ENCODE results near the gene WWOX.
"Not testable (repeated sequence)": the region's sequence is repeated elsewhere in the genome, so short reads cannot be mapped to it uniquely, and the experiment has no call there.

Gene WWOX

DNA sequence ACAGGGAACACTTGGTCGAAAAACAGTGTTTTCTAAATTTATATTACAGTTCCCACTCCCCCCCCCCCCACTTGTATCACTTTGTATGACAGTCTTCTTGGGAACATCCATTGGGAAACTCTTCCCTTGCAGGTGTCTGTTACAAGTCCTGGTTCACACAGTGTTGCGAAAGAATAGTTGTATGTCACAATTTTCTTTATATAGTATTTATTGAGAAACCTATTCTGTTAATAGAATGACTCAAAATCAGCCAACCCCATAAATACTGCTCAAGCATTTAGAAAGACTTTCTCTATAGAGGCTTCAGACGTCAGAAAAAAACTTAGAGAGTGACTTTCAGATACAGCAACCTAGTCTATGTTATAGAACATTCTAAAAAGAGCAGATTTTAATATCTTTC is 414.4 kb downstream of the WWOX start:
- H3K9me3 ChIP-seq (ENCODE audit: control insufficient read depth, low read length), result no peaks in the 10 kb centered on the region
- no peaks in the 10 kb centered on the region for H3K4me1 ChIP-seq (ENCODE audit: control insufficient read depth, insufficient read depth, low read length, poor library complexity, severe bottlenecking)
- DNase-seq, result no peak
- no peak overlapping the region for H3K27ac ChIP-seq (ENCODE audit: insufficient read depth, low read length, poor library complexity, severe bottlenecking)
- H3K27me3 ChIP-seq (replicated peaks; ENCODE audit: control insufficient read depth, insufficient read depth, low read length, poor library complexity, severe bottlenecking), result no peaks in the 10 kb centered on the region
- H3K36me3 ChIP-seq (ENCODE audit: control insufficient read depth, insufficient read depth, low read length), result no peaks in the 10 kb centered on the region
- no peak overlapping the region for H3K4me3 ChIP-seq (ENCODE audit: insufficient read depth, low read depth, low read length, poor library complexity, severe bottlenecking)

DNA sequence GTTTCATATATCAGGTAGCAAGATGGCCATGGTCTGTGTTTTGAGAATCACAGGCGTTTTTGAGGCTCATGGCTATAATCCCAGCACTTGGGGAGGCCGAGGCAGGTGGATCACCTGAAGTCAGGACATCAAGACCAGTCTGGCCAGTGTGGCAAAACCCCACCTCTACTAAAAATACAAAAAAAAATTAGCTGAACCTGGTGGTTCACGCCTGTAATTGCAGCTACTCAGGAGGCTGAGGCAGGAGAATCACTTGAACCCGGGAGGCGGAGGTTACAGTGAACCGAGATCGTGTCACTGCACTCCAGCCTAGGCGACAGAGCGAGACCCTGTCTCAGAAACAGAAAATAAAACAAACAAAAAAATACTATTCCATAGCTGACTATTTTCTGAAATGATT is 415.4 kb downstream of the WWOX start:
- not testable (repeated sequence) for H3K4me1 ChIP-seq (ENCODE audit: control insufficient read depth, insufficient read depth, low read length, poor library complexity, severe bottlenecking); H3K9me3 ChIP-seq (ENCODE audit: control insufficient read depth, low read length); H3K36me3 ChIP-seq (ENCODE audit: control insufficient read depth, insufficient read depth, low read length); H3K27me3 ChIP-seq (replicated peaks; ENCODE audit: control insufficient read depth, insufficient read depth, low read length, poor library complexity, severe bottlenecking); H3K27ac ChIP-seq (ENCODE audit: insufficient read depth, low read length, poor library complexity, severe bottlenecking); H3K4me3 ChIP-seq (ENCODE audit: insufficient read depth, low read depth, low read length, poor library complexity, severe bottlenecking); DNase-seq

DNA sequence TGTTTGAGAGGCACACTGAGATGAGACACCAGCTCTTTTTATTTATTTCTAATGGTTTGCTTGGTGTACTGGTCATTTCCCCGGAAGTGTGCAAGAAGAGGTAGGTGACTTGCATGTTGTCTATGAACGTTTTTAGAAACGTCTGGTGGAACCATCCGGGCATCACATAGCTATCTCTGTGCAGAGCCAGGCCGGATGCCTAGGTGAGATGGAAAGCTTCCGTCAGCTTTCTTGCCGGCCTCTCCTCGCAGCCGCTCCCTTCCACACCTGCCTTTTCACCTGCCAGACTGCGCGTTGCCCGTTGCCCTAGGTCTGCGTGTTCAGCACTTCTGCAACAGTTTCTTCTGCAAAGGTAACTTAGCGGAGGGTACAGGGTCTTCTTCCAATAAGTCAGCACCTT is 416.0 kb downstream of the WWOX start:
- no peak for DNase-seq
- Histone ChIP-seq H3K27me3 (replicated peaks; ENCODE audit: control insufficient read depth, insufficient read depth, low read length, poor library complexity, severe bottlenecking) (no peaks in the 10 kb centered on the region), H3K9me3 (ENCODE audit: control insufficient read depth, low read length) (no peaks in the 10 kb centered on the region), H3K36me3 (ENCODE audit: control insufficient read depth, insufficient read depth, low read length) (no peaks in the 10 kb centered on the region), H3K4me3 (ENCODE audit: insufficient read depth, low read depth, low read length, poor library complexity, severe bottlenecking) (no peak overlapping the region), H3K27ac (ENCODE audit: insufficient read depth, low read length, poor library complexity, severe bottlenecking) (no peak overlapping the region), H3K4me1 (ENCODE audit: control insufficient read depth, insufficient read depth, low read length, poor library complexity, severe bottlenecking) (no peaks in the 10 kb centered on the region)

DNA sequence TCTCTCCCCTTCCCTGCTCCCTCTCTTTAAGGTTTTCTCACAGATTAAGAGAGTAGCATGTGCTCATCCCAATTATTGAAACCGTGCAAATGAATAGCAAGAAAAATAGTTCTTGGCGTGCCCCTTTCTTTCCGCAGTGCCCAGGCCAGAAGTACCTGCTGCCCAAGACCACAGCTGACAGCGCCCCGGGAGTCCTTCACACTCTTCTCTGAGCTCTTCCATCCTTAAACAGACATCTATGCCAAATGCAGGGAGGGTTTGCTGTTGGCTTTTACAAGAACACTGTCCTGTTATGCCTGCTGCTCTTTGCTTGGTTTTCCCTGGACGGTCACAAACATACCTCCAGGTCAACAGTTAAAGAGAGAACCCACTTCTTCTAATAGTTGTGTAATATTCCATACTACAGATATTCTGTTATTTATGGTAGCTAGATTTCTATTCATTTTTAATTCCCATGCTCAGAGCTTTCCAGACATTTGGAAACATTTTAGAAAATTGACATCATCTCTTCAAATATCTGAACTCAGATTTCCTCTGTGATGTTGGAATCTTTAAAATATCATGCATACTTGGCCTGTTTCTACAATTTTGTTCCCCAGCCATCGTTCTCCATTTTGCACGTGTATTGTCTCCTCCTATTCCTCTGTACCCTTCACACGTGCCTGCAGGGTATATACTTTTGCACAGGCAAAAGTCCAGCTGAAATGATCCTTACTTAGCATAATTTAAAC is 416.7 kb downstream of the WWOX start:
- H3K27me3 ChIP-seq (replicated peaks; ENCODE audit: control insufficient read depth, insufficient read depth, low read length, poor library complexity, severe bottlenecking), result no peaks in the 10 kb centered on the region

DNA sequence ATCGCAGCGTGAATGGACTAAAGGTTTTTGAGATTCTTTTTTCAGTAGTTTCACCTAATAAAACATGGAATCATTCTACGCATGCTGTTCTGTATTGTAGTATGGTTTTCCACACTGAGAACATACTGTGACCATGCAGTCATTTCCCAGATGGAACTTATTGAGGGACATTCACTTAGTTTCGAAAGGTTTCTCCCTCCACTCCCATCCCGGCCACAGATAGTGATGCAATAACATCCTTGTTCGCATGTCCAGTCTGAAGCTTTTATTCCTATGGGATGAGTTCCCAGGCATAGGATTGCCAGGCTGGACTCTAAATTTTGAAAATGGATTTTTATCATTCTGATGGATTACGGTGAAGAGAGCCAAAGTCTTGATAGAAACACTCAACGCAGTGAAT is 420.4 kb downstream of the WWOX start:
- no peak overlapping the region for H3K4me3 ChIP-seq (ENCODE audit: insufficient read depth, low read depth, low read length, poor library complexity, severe bottlenecking)
- no peaks in the 10 kb centered on the region for H3K4me1 ChIP-seq (ENCODE audit: control insufficient read depth, insufficient read depth, low read length, poor library complexity, severe bottlenecking)
- H3K36me3 ChIP-seq (ENCODE audit: control insufficient read depth, insufficient read depth, low read length), result no peaks in the 10 kb centered on the region
- H3K27ac ChIP-seq (ENCODE audit: insufficient read depth, low read length, poor library complexity, severe bottlenecking), result no peak overlapping the region
- H3K27me3 ChIP-seq (replicated peaks; ENCODE audit: control insufficient read depth, insufficient read depth, low read length, poor library complexity, severe bottlenecking), result no peaks in the 10 kb centered on the region
- no peak for DNase-seq
- no peaks in the 10 kb centered on the region for H3K9me3 ChIP-seq (ENCODE audit: control insufficient read depth, low read length)

More for the DNA sequence above, 416.7 kb downstream of the WWOX start:
- no peak overlapping the region for H3K27ac ChIP-seq (ENCODE audit: insufficient read depth, low read length, poor library complexity, severe bottlenecking)
- no peaks in the 10 kb centered on the region for H3K4me1 ChIP-seq (ENCODE audit: control insufficient read depth, insufficient read depth, low read length, poor library complexity, severe bottlenecking)
- no peaks in the 10 kb centered on the region for H3K36me3 ChIP-seq (ENCODE audit: control insufficient read depth, insufficient read depth, low read length)
- DNase-seq, result no peak
- no peak overlapping the region for H3K4me3 ChIP-seq (ENCODE audit: insufficient read depth, low read depth, low read length, poor library complexity, severe bottlenecking)
- H3K9me3 ChIP-seq (ENCODE audit: control insufficient read depth, low read length), result no peaks in the 10 kb centered on the region

DNA sequence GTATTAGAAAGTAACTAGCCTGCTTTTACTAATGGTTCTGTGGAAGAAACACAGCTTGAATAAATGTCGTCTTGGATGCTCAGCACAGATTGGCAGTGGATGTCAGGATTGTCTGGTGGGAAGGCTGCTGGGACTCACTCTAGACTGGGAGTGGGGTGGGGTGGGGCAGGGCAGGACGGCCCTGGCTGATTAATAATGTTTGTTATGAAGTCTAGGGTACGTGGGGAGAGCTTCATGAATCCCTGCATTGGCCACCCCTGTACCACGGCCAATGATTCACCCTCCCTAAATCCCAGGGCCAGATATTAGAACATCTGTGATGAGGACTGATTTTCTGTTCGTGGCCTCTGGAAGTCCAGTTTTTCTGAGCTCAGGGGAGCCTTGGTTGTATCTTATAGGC is 421.0 kb downstream of the WWOX start:
- no peak overlapping the region for H3K27ac ChIP-seq (ENCODE audit: insufficient read depth, low read length, poor library complexity, severe bottlenecking)
- no peaks in the 10 kb centered on the region for H3K4me1 ChIP-seq (ENCODE audit: control insufficient read depth, insufficient read depth, low read length, poor library complexity, severe bottlenecking)
- H3K4me3 ChIP-seq (ENCODE audit: insufficient read depth, low read depth, low read length, poor library complexity, severe bottlenecking), result no peak overlapping the region
- no peaks in the 10 kb centered on the region for H3K36me3 ChIP-seq (ENCODE audit: control insufficient read depth, insufficient read depth, low read length)
- no peaks in the 10 kb centered on the region for H3K27me3 ChIP-seq (replicated peaks; ENCODE audit: control insufficient read depth, insufficient read depth, low read length, poor library complexity, severe bottlenecking)
- DNase-seq, result no peak
- no peaks in the 10 kb centered on the region for H3K9me3 ChIP-seq (ENCODE audit: control insufficient read depth, low read length)

DNA sequence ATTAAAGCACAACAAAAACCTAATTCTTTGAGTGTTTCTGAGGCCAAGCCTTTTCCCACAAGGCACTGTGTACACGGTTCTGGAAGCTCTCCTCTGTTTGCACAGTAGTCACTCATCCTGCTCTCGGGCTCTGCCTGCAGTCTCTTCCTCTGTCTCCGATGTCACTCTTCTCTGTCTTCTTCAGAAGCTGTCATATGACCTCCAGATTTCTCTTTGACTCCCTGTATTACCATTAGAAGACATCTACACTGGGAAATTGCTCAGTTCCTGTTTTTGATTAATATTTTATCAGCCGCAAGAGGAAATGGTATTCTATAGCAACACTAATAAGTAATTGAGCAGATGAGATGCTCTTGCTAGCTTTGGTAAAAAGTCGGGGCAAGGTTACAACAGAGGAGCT is 422.9 kb downstream of the WWOX start:
- no peaks in the 10 kb centered on the region for H3K36me3 ChIP-seq (ENCODE audit: control insufficient read depth, insufficient read depth, low read length)
- H3K9me3 ChIP-seq (ENCODE audit: control insufficient read depth, low read length), result no peaks in the 10 kb centered on the region
- DNase-seq, result no peak
- no peaks in the 10 kb centered on the region for H3K4me1 ChIP-seq (ENCODE audit: control insufficient read depth, insufficient read depth, low read length, poor library complexity, severe bottlenecking)
- no peak overlapping the region for H3K27ac ChIP-seq (ENCODE audit: insufficient read depth, low read length, poor library complexity, severe bottlenecking)
- no peak overlapping the region for H3K4me3 ChIP-seq (ENCODE audit: insufficient read depth, low read depth, low read length, poor library complexity, severe bottlenecking)
- no peaks in the 10 kb centered on the region for H3K27me3 ChIP-seq (replicated peaks; ENCODE audit: control insufficient read depth, insufficient read depth, low read length, poor library complexity, severe bottlenecking)

DNA sequence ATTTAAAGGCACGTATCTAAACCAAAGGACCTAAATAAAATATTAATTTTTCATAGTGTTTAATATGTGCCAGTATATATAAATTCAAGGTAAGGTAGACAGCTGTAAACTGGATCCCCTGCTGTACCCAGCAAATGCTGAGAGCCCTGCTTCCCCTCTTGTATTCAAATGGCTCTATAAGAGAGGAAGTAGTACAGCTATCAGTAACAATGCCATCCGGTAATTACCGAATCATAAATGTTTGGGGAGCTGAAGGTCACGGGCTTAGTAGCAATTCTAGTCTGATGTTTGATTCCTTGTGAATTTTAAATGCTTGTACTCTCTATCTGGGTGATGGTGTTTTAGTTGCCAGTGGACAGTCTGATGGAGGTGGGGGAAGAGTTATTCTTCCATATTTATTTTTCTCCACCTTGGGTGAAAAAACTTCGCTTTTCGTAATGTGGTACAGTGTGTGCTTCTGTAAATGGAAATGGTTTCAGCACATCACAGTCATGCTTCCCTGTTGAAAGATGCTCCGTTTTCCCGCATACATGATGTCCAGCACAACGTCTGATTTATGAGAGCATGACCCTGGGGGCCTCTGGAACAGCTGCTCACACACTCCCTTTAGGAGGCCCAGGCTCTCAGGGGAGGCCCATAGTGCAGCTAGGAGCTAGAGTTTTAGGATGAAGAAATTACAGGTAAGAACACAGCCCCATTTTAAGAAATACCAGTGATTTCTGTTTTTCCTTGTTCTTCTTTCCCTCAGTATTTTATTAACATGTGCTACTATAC is 423.9 kb downstream of the WWOX start:
- Histone ChIP-seq H3K36me3 (ENCODE audit: control insufficient read depth, insufficient read depth, low read length) (no peaks in the 10 kb centered on the region), H3K9me3 (ENCODE audit: control insufficient read depth, low read length) (no peaks in the 10 kb centered on the region), H3K27ac (ENCODE audit: insufficient read depth, low read length, poor library complexity, severe bottlenecking) (no peak overlapping the region), H3K27me3 (replicated peaks; ENCODE audit: control insufficient read depth, insufficient read depth, low read length, poor library complexity, severe bottlenecking) (no peaks in the 10 kb centered on the region), H3K4me1 (ENCODE audit: control insufficient read depth, insufficient read depth, low read length, poor library complexity, severe bottlenecking) (no peaks in the 10 kb centered on the region), H3K4me3 (ENCODE audit: insufficient read depth, low read depth, low read length, poor library complexity, severe bottlenecking) (no peak overlapping the region)
- no peak for DNase-seq

DNA sequence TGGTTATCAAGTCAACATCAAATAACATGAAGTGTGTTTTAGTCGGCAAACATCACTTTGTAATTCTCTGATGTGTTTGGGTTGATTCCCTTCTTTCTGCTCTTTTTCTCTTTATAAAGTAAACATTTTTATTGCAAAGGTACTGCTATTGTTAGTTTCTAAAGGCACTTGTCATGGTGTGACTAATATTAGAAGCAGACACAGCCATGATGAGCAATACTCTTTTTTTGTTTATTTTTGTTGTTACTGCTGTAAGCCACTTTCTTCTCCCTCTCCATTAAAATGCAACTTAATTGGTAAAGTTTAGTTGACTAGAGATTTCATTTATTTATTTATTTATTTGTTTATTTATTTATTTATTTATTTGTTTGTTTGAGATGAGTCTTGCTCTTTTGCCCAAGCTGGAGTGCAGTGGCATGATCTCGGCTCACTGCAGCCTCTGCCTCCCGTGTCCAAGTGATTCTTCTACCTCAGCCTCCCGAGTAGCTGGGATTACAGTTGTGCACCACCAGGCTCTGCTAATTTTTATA is 424.7 kb downstream of the WWOX start:
- Histone ChIP-seq H3K27ac (ENCODE audit: insufficient read depth, low read length, poor library complexity, severe bottlenecking) (no peak overlapping the region), H3K4me1 (ENCODE audit: control insufficient read depth, insufficient read depth, low read length, poor library complexity, severe bottlenecking) (no peaks in the 10 kb centered on the region), H3K9me3 (ENCODE audit: control insufficient read depth, low read length) (no peaks in the 10 kb centered on the region), H3K27me3 (replicated peaks; ENCODE audit: control insufficient read depth, insufficient read depth, low read length, poor library complexity, severe bottlenecking) (no peaks in the 10 kb centered on the region), H3K36me3 (ENCODE audit: control insufficient read depth, insufficient read depth, low read length) (no peaks in the 10 kb centered on the region), H3K4me3 (ENCODE audit: insufficient read depth, low read depth, low read length, poor library complexity, severe bottlenecking) (no peak overlapping the region)
- DNase-seq, result no peak

DNA sequence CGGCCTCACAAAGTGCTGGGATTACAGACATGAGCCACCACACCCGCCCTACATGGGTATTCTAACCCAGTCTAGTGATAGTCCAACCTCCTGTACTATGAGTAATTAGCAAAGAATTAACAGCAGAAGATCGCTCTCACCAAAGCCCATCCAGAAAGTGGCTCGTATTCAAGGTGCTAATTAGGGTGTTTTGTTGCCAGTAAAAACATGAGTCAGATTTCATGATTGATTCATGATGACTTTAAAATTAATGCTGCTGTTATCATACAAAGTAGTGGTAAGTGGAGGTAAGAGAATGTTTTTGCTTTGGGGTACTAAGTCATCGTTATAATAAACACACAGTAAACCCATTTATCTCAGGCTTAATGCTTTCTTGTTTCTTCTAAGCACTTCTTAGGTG is 428.8 kb downstream of the WWOX start:
- Histone ChIP-seq H3K27me3 (replicated peaks; ENCODE audit: control insufficient read depth, insufficient read depth, low read length, poor library complexity, severe bottlenecking) (no peaks in the 10 kb centered on the region), H3K4me1 (ENCODE audit: control insufficient read depth, insufficient read depth, low read length, poor library complexity, severe bottlenecking) (no peaks in the 10 kb centered on the region), H3K9me3 (ENCODE audit: control insufficient read depth, low read length) (no peaks in the 10 kb centered on the region), H3K27ac (ENCODE audit: insufficient read depth, low read length, poor library complexity, severe bottlenecking) (no peak overlapping the region), H3K4me3 (ENCODE audit: insufficient read depth, low read depth, low read length, poor library complexity, severe bottlenecking) (no peak overlapping the region), H3K36me3 (ENCODE audit: control insufficient read depth, insufficient read depth, low read length) (no peaks in the 10 kb centered on the region)
- no peak for DNase-seq
